Ramos (cell line): ENCODE results near the gene SERPINA3.
"Not testable (repeated sequence)": the region's sequence is repeated elsewhere in the genome, so short reads cannot be mapped to it uniquely, and the experiment has no call there.

Experiments used
- in situ Hi-C: fragments of 300-500 bp; cut with MboI; formaldehyde crosslinking; loops from one replicate; pipeline ENCODE4 v1.14.3; 2022; ENCODE audit warnings: low sequenced_read_pairs; ENCODE audit not compliant: unreplicated experiment

Gene SERPINA3

GRCh38 chr14:94630396-94630795 is 18.2 kb downstream of the SERPINA3 start:
- in situ Hi-C loops = no loop called here

DNA sequence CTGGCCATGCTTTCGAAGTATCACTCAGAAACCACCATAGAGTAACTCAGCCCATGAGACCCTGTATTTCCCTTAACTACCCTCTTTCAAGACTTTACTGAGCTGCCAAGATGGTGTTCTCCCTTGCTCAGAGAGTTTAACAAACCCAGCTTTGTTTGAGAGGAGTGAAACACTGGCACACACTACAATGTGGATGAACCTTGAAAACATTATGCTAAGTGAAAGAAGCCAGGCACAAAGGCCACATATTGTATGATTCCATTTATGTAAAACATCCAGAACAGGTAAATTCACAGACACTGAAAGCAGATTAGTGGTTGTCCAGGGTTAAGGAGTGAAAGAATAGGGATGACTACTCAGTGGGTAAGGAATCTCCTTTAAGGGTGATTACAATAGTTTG is 18.9 kb downstream of the SERPINA3 start:
- in situ Hi-C loops = no loop called here

DNA sequence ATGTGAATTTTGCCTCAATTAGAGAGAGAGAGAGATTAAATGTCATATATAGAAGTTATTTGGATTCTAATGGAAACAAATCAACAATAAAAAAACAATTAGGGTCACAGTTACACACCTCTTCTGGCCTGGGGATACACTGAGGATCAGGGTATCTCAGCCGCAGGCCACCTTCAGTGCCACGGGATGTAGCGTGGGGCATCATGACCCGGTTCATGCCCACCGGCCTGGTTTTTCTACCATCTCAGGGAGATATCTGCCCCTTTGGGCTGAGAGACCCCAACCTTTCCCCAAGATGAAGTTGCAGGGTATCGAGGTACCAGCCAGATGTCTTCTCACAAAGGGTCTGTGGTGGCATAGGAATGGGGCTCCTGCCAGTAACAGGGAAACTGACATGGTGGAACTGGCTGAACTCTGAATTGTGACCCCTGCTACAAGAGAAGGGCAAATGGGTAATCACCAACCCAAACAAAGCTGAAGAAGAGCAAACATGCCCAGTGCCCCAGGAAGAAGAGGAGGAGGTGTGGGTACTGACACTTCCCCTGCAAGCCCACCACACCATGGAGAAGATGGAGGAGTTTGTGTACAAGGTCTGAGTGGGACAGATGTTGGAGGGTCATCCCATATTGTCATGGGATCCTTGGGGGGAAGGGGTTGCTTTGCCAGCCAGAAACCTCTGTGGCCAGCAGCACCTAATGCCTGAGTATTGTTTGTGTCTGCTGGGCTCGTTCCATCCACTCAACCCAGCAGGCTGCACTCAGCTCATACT is 19.5 kb downstream of the SERPINA3 start:
- in situ Hi-C loops = no loop called here

GRCh38 chr14:94632305-94632590 is 20.1 kb downstream of the SERPINA3 start:
- in situ Hi-C loops = no loop called here

GRCh38 chr14:94633121-94633520 is 20.9 kb downstream of the SERPINA3 start:
- in situ Hi-C loops = no loop called here

GRCh38 chr14:94635154-94635553 is 23.0 kb downstream of the SERPINA3 start:
- in situ Hi-C loops = no loop called here

DNA sequence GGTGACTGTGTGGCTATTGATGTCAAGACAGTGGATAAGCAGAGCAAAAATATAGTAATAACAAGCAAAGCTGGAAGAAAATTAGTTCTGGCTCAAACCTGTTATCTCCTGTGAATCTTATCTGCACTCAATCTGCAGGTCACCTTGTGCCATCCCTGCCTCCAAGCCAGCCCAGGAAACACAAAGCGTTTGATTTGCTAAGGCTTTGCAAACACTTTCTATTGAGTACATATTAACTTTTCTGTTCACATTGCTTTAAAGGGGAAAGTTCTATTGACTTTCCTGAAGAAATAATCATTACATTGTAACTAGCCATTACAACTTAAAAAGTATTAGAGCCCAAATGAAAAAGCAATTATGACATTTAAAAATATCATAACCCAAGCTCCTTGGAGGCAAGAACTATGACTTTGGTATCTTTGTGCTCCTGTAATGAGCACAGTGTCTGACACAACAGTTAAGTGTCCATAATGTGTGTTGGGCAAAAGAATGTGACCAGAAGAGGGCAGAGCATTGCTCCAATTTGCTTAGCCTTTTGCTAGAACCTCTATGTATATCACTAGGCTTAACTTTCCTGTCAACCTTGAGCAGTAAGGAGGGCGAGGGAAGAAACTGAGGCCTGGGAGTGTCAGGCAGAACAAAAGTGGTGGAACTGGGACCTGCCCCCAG is 24.7 kb downstream of the SERPINA3 start:
- in situ Hi-C loops = no loop called here

GRCh38 chr14:94637814-94638213 is 25.6 kb downstream of the SERPINA3 start:
- in situ Hi-C loops = not testable (repeated sequence)

DNA sequence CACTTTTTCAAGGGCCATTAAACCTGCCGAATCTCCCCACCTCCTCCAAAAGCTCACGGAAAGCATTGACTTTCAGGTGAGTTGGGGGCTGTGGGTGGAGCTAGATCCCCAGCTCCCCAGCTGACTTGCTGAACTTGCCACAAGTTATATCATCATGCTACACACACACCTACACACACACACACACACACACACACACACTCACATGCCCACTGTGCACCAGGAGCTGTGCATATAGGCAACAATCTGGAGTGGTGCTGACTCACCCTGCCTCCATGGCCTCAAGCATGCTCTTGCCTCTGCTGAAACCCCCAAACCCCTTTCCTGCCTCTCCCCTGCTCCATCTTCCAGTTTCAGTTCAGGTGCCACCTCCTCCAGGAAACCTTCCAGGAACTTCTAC is 26.1 kb downstream of the SERPINA3 start:
- in situ Hi-C loops = no loop called here

DNA sequence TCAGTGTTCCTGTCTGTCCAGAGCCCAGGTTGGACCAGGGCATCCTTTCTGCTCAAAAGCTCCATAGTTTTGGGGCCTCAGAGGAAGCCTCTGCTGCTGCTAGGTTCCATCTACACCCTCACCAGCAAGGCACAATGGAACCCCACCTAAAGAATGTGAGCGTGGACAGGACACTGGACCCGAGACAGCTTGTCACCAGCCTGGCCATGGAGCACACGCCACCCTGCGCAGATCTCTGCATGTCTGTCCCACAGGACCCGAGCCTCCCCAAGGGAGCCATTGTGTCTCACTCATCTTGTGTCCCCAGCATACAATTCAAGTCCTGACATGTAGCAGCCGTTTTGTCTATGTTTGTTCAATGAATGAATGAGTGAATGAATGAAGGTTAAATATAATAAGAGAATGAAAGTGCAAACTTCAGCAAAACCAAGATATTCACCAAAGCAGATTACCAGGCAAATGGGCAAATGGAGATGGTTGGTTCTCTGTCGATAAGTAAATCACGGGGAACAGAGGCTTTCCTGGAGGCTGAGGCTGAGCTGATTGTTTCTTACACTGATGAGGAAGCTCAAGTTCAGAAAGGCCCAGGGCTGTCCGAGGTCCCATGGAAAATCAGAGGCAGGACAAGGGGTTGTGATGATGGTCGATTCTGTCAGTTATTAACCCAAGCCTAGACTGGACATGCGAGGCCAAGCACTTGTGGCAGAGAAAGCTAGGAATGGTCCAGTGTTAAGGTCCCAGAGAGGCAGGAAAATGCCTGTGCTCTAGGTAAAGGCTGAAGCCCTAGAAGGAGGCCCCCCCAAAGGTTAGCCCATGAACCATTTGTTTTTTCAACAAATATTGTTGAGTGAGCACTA is 27.0 kb downstream of the SERPINA3 start:
- in situ Hi-C loops = no loop called here

DNA sequence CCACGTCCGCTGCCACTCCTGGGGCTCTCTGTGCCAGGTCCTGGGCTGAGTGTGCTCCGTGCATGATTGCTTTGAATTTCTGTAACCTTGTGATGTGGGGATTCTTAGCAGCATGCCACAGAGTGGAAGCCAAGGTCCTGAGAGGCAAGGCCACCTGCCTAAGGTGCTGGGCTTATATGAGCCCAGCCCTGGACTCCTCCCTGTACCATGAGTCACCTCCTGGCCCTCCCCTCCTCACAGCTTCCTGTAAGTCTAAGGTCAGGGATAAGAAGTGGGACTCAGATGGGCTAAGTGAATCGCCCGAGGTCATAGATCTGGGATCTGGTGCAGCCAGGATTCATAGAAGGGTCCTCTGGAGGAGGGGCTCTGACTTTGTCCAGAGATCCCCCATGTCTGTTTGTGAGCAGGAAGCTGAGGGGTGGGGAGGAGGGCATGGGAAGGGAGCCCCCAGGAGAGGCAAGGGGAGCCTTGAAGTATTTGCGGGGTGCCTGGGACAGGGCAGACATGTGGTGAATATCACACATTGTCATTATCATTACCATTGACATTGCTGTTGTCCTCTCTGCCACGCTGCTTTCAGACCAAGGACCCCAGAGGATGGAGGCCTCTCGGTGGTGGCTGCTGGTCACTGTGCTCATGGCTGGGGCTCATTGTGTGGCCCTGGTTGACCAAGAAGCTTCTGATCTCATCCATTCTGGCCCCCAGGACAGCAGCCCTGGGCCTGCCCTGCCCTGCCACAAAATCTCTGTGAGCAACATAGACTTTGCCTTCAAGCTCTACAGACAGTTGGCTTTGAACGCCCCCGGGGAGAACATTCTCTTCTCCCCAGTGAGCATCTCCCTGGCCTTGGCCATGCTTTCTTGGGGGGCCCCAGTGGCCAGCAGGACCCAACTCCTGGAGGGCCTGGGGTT is 28.8 kb downstream of the SERPINA3 start:
- in situ Hi-C loops = no loop called here

DNA sequence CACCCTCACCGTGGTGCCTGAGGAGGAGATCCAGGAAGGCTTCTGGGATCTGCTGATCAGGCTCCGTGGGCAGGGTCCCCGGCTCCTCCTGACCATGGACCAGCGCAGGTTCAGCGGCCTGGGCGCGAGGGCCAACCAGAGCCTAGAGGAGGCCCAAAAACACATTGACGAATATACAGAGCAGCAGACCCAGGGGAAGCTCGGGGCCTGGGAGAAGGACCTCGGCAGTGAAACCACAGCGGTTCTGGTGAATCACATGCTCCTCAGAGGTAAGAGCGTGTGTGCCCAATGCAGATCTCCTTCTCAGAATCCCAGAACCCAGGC is 29.4 kb downstream of the SERPINA3 start:
- in situ Hi-C loops = no loop called here

- in situ Hi-C loops = no loop called here
These were observed 31.3 kb downstream of the SERPINA3 start for GRCh38 chr14:94643316-94644101.

DNA sequence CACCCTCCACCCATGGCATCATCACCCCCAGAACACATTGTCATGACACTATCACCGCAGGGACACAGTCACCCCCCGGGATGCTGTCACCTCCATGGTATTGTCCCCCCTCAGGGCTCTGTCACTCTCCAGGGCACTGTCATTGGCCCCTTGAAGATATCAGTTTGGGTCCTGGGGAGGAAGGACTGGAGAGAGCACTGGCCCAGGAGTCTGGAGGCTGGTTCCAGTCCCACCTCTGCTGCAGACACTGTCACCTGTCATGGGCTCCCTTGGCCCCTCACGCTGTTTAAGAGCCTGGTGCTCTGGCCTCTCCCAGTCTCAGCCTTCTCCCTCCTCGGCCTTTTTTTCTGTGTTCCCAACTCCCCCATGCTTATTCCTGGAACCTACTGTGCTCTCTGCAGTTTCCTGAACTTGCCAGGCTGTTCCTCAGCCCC is 31.9 kb downstream of the SERPINA3 start:
- in situ Hi-C loops = no loop called here

DNA sequence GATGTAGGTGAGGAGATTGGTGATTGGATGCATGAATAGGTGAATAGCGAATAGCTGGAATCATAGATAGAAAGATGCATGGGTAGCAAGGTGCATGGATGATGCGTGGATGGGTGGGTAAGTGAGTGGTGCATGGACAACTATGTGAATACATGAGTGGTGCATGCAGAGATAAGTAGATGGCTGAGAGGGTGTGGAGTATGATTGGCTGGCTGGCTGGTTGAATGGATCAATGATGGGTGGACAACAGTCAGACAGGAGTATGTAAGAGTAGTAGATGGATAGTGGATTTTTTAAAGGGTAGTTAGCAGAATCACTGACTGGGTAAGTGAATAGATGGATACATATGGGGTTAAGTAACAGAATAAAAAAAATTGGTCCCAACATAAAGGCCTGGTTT is 33.9 kb downstream of the SERPINA3 start:
- in situ Hi-C loops = no loop called here

DNA sequence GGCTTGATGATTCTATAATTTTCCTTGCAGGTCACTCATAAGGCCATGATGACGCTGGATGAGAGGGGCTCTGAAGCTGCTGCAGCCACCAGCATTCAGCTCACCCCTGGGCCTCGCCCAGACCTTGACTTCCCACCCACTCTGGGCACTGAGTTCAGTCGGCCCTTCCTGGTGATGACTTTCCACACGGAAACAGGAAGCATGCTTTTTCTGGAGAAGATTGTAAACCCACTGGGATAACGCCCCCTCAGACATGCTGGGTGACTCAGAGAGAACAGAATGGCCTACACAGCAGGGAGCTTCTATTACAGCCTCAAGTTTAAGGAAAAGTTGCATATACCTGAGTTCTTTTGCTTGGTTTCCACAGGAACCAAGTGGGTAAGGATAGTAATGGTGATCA is 34.3 kb downstream of the SERPINA3 start:
- in situ Hi-C loops = no loop called here

GRCh38 chr14:94648801-94649200 is 36.6 kb downstream of the SERPINA3 start:
- in situ Hi-C loops = no loop called here

DNA sequence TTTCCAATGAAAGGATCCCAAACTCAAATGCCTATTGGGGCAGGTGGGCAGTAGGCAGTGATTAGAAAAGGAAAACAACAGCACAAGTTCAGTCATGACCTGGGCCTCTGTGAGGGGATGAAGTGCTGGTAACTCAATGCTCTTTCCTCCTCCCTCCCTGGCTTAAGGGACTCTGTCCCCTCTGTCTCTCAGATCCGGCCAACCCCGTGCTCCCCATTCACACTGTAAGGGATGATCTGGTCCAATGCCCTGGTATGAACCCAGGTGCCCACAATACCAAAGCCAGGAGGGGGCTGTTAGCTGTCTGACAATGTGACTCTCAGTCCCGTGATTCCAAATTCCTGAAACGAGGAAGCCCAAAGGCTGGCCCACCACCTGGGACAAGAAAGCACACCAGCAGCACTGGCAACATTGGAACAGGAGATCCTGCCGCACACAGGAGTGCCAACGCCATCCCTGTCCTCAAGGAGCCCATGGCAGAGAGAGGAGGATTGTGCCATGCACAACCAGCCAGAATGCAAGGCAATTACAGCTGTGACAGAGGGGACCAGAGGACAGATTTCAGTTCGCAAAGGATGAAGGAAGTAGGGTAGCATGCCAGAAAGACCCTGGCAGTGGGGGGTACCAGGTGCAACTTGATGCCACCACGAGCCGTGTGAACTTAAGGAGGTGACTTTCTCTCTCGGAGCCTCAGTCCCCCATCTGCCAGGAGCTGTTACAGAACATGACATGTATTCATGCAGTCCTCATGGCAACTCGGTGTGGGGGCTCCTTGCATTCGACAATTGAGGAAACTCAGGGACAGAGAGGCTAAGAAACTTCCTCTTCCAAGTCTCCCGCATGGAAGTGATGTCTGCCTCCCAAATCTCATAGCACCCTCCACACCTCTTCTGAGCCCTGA is 37.6 kb downstream of the SERPINA3 start:
- in situ Hi-C loops = no loop called here

DNA sequence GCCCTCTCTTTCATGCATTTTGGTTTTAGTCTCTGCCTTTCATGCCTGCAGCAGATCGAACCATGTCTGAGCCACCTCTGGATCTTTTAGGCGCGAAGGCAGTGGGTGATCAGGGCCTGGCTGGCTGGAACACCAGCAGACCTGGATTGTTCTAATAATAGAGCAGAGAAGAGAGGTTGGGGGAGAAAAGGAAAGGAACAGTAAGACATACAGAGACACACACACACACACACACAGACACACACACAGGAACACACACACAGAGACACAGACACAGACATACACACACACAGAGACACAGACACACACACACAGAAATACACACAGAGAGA is 38.2 kb downstream of the SERPINA3 start:
- in situ Hi-C loops = no loop called here
